ENCODE data around the gene VAT1L. TPM values are rescaled to one million over a fixed set of nuclear protein-coding genes. Genes with fewer than 3 reads are reported as not detected.
"Not testable (repeated sequence)": the region's sequence is repeated elsewhere in the genome, so short reads cannot be mapped to it uniquely, and the experiment has no call there.

VAT1L gene
- total RNA-seq, 1 donor = 0.10 TPM

- Histone ChIP-seq H3K27me3 (ENCODE audit: insufficient read depth, low read length) (no peaks in the 10 kb centered on the region), H3K4me1 (ENCODE audit: insufficient read depth, low read length) (no peaks in the 10 kb centered on the region), H3K9me3 (ENCODE audit: low read depth, low read length) (no peaks in the 10 kb centered on the region), H3K4me3 (ENCODE audit: low read length) (no peak overlapping the region)
These were observed 131.5 kb downstream of the VAT1L start for GRCh38 chr16:77919761-77920415.

- no peaks in the 10 kb centered on the region for H3K9me3 ChIP-seq (ENCODE audit: low read depth, low read length)
- H3K27me3 ChIP-seq (ENCODE audit: insufficient read depth, low read length) = no peaks in the 10 kb centered on the region
- no peak overlapping the region for H3K4me3 ChIP-seq (ENCODE audit: low read length)
- no peaks in the 10 kb centered on the region for H3K4me1 ChIP-seq (ENCODE audit: insufficient read depth, low read length)
These were observed 132.6 kb downstream of the VAT1L start for GRCh38 chr16:77920984-77921383.

DNA sequence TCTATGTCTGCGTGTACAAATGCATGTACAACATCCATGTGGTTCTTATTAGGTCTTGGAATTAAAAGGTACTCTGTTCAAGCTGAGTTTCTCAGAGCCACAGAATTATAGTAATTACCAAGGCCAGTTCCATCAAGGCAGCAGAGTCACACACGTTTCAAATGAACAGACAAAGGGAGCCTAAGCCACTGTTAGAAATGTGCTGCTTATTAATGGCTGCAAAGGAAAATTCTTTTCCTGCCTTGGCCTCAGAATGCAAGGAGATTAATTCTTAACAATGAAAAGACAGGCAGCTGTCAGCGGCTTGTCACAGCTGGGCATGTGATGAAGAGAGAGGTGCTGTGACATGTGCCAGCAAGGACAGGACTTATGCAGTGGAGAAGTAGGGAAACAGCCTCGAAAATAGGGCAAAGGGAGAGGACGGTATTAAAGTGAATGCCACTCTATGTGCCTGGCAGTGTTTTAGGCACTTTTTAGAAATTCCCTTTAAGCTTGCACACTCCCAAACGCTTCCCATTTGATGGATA, 133.9 kb downstream of the VAT1L start:
- Histone ChIP-seq H3K4me3 (ENCODE audit: low read length) (no peak overlapping the region), H3K4me1 (ENCODE audit: insufficient read depth, low read length) (no peaks in the 10 kb centered on the region), H3K9me3 (ENCODE audit: low read depth, low read length) (no peaks in the 10 kb centered on the region), H3K27me3 (ENCODE audit: insufficient read depth, low read length) (no peaks in the 10 kb centered on the region)

DNA sequence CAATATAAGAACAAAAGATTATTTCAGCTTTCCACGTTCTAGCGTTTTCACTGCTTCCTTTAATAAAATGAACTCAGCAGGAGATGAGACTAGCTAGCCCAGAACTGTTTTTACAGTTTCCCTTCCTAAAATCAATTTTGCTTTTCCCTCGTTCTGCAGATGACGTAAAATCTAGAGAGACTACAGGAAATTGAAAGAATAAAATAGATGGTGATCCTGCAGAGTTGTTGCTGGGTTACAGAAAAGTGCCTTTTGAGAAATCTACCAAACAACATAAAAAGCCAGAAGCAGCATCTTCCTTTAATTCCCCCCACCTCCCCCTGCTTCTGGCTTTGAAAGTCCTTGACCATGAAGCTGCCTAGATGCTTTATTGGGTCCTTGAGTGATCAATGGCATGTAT, 137.2 kb downstream of the VAT1L start:
- Histone ChIP-seq H3K4me3 (ENCODE audit: low read length) (no peak overlapping the region), H3K9me3 (ENCODE audit: low read depth, low read length) (no peaks in the 10 kb centered on the region), H3K4me1 (ENCODE audit: insufficient read depth, low read length) (no peaks in the 10 kb centered on the region), H3K27me3 (ENCODE audit: insufficient read depth, low read length) (no peaks in the 10 kb centered on the region)

- Histone ChIP-seq H3K4me3 (ENCODE audit: low read length) (no peak overlapping the region), H3K4me1 (ENCODE audit: insufficient read depth, low read length) (no peaks in the 10 kb centered on the region), H3K27me3 (ENCODE audit: insufficient read depth, low read length) (no peaks in the 10 kb centered on the region), H3K9me3 (ENCODE audit: low read depth, low read length) (no peaks in the 10 kb centered on the region)
These were observed 139.7 kb downstream of the VAT1L start for GRCh38 chr16:77928096-77928495.

DNA sequence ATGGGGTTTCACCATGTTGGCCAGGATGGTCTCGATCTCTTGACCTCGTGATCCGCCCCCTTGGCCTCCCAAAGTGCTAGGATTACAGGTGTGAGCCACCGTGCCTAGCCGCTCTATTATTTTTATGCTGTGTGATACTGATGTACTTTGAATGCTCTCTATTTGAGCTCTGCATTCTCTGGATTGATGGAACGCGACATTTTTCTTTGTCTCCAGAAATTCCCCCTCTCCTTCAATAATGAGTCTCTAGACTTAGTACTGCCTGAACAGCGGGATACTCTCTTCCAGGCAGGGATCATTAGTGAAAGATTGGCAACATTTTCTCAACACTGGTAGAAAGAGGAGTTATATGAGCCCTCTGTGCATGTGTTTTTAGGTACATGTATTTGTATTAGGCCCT, 140.6 kb downstream of the VAT1L start:
- no peaks in the 10 kb centered on the region for H3K27me3 ChIP-seq (ENCODE audit: insufficient read depth, low read length)
- no peaks in the 10 kb centered on the region for H3K9me3 ChIP-seq (ENCODE audit: low read depth, low read length)
- H3K4me1 ChIP-seq (ENCODE audit: insufficient read depth, low read length) = no peaks in the 10 kb centered on the region
- H3K4me3 ChIP-seq (ENCODE audit: low read length) = no peak overlapping the region

GRCh38 chr16:77931058-77931457, 142.7 kb downstream of the VAT1L start:
- H3K27me3 ChIP-seq (ENCODE audit: insufficient read depth, low read length) = no peaks in the 10 kb centered on the region
- H3K9me3 ChIP-seq (ENCODE audit: low read depth, low read length) = no peaks in the 10 kb centered on the region
- H3K4me1 ChIP-seq (ENCODE audit: insufficient read depth, low read length) = no peaks in the 10 kb centered on the region
- no peak overlapping the region for H3K4me3 ChIP-seq (ENCODE audit: low read length)

GRCh38 chr16:77937473-77938149, 149.2 kb downstream of the VAT1L start:
- Histone ChIP-seq H3K9me3 (ENCODE audit: low read depth, low read length) (no peaks in the 10 kb centered on the region), H3K27me3 (ENCODE audit: insufficient read depth, low read length) (no peaks in the 10 kb centered on the region), H3K4me1 (ENCODE audit: insufficient read depth, low read length) (no peaks in the 10 kb centered on the region), H3K4me3 (ENCODE audit: low read length) (no peak overlapping the region)

GRCh38 chr16:77938913-77939312, 150.5 kb downstream of the VAT1L start:
- no peaks in the 10 kb centered on the region for H3K4me1 ChIP-seq (ENCODE audit: insufficient read depth, low read length)
- H3K9me3 ChIP-seq (ENCODE audit: low read depth, low read length) = no peaks in the 10 kb centered on the region

GRCh38 chr16:77939968-77940367, 151.6 kb downstream of the VAT1L start:
- Histone ChIP-seq H3K9me3 (ENCODE audit: low read depth, low read length) (no peaks in the 10 kb centered on the region), H3K4me1 (ENCODE audit: insufficient read depth, low read length) (no peaks in the 10 kb centered on the region), H3K27me3 (ENCODE audit: insufficient read depth, low read length) (no peaks in the 10 kb centered on the region), H3K4me3 (ENCODE audit: low read length) (no peak overlapping the region)

More at GRCh38 chr16:77938913-77939312, 150.5 kb downstream of the VAT1L start:
- no peaks in the 10 kb centered on the region for H3K27me3 ChIP-seq (ENCODE audit: insufficient read depth, low read length)
- no peak overlapping the region for H3K4me3 ChIP-seq (ENCODE audit: low read length)

GRCh38 chr16:77943801-77944200, 155.4 kb downstream of the VAT1L start:
- no peak overlapping the region for H3K4me3 ChIP-seq (ENCODE audit: low read length)
- H3K27me3 ChIP-seq (ENCODE audit: insufficient read depth, low read length) = no peaks in the 10 kb centered on the region
- H3K4me1 ChIP-seq (ENCODE audit: insufficient read depth, low read length) = no peaks in the 10 kb centered on the region
- H3K9me3 ChIP-seq (ENCODE audit: low read depth, low read length) = no peaks in the 10 kb centered on the region

DNA sequence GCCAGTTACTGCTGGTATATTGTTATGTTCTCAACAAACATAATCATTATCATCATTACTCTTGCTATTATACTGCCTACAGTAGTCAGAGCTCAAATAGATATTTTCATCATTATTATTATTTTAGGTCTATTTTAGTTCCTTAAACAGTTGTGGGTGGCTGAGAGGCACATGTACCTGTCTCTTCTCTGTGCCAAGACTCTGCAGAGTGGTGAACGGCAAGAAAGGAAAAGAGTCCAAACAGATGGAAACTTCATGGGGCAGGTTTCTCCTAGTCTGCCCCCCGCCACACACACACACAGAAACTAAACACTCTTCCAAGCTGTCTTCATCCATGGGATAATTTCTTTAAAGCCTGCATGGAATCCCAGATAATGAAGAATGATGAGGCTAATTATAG, 156.3 kb downstream of the VAT1L start:
- H3K4me3 ChIP-seq (ENCODE audit: low read length) = no peak overlapping the region
- no peaks in the 10 kb centered on the region for H3K4me1 ChIP-seq (ENCODE audit: insufficient read depth, low read length)
- no peaks in the 10 kb centered on the region for H3K9me3 ChIP-seq (ENCODE audit: low read depth, low read length)
- H3K27me3 ChIP-seq (ENCODE audit: insufficient read depth, low read length) = no peaks in the 10 kb centered on the region

- Histone ChIP-seq H3K9me3 (ENCODE audit: low read depth, low read length) (no peaks in the 10 kb centered on the region), H3K27me3 (ENCODE audit: insufficient read depth, low read length) (no peaks in the 10 kb centered on the region), H3K4me3 (ENCODE audit: low read length) (no peak overlapping the region), H3K4me1 (ENCODE audit: insufficient read depth, low read length) (no peaks in the 10 kb centered on the region)
These were observed 156.8 kb downstream of the VAT1L start for GRCh38 chr16:77945126-77945525.

- no peaks in the 10 kb centered on the region for H3K27me3 ChIP-seq (ENCODE audit: insufficient read depth, low read length)
- H3K9me3 ChIP-seq (ENCODE audit: low read depth, low read length) = no peaks in the 10 kb centered on the region
- no peak overlapping the region for H3K4me3 ChIP-seq (ENCODE audit: low read length)
- no peaks in the 10 kb centered on the region for H3K4me1 ChIP-seq (ENCODE audit: insufficient read depth, low read length)
These were observed 158.5 kb downstream of the VAT1L start for GRCh38 chr16:77946823-77947222.

DNA sequence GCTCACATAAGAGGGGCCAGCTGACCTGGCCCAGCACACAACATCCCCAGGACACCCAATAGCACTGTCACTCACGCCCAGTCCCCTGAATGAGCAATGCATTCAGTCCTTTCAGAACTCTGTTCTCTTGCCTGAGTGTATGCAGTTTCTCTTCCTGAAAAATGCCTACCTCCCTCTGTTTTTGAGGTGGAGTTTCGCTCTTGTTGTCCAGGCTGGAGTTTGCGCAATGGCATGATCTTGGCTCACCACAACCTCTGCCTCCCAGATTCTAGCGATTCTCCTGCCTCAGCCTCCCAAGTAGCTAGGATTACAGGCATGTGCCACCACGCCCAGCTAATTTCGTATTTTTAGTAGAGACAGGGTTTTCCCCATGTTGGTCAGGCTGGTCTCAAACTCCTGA, 159.2 kb downstream of the VAT1L start:
- not testable (repeated sequence) for H3K4me3 ChIP-seq (ENCODE audit: low read length); H3K9me3 ChIP-seq (ENCODE audit: low read depth, low read length); H3K4me1 ChIP-seq (ENCODE audit: insufficient read depth, low read length); H3K27me3 ChIP-seq (ENCODE audit: insufficient read depth, low read length)

DNA sequence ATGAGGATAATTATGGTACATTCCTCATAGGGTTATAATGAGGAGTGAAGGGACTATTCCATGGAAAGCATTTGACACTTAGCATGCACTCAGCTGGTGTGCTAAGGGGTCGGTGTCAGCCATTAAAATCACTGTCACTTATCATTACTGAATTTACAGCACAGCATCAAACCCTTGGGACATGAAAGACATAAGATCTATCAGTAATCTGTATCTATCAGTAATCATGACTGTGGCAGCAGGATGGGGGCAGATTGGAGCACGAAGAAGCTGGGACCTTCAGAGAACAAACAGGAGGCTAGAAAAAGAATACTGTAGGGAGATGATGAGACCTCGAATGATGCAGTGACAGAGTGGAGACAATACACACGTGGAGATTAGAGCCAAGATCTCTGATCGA, 160.5 kb downstream of the VAT1L start:
- Histone ChIP-seq H3K9me3 (ENCODE audit: low read depth, low read length) (no peaks in the 10 kb centered on the region), H3K4me3 (ENCODE audit: low read length) (no peak overlapping the region), H3K4me1 (ENCODE audit: insufficient read depth, low read length) (no peaks in the 10 kb centered on the region), H3K27me3 (ENCODE audit: insufficient read depth, low read length) (no peaks in the 10 kb centered on the region)
